OCI-LY1 (cell line): ENCODE data around the gene ROPN1L.

Experiments used
- EZH2 ChIP-seq: fragments of 200-600 bp; sonication (generic), shearing (Covaris generic); IDR thresholded peaks from 2 replicates; pipeline ENCODE4 v1.8.0; 2017; ENCODE audit warnings: borderline replicate concordance, mixed run types, mild to moderate bottlenecking, antibody characterized with exemption, low read length, moderate library complexity, mixed read lengths
- TF ChIP-seq, protein P1 (sequence below): fragments of 200-600 bp; sonication (generic), shearing (Covaris generic); IDR thresholded peaks from 2 replicates; pipeline ENCODE4 v1.5.1; 2017; ENCODE audit warnings: mild to moderate bottlenecking, antibody characterized with exemption, low read length, moderate library complexity, mixed read lengths

DNA sequence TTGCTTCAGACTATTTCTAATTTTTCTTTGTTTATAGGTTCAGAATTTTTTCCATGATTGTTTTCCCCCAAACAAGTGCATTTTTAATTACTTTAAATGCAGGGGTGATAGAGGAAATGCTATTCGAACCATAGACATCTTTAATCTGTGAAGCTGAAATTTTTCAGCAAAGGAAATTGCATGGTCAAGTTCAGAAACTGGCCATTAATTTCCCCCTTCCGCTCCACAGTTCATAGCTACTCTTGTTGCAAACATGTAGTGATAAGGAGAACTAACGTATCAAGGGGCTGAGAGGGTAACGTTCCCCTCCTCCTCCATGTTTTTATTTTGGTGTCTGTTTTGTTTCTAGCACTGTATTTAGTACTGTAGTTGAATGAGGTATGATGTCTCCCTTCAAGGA, 3.4 kb upstream of the ROPN1L start:
- TF ChIP-seq, protein P1, sequence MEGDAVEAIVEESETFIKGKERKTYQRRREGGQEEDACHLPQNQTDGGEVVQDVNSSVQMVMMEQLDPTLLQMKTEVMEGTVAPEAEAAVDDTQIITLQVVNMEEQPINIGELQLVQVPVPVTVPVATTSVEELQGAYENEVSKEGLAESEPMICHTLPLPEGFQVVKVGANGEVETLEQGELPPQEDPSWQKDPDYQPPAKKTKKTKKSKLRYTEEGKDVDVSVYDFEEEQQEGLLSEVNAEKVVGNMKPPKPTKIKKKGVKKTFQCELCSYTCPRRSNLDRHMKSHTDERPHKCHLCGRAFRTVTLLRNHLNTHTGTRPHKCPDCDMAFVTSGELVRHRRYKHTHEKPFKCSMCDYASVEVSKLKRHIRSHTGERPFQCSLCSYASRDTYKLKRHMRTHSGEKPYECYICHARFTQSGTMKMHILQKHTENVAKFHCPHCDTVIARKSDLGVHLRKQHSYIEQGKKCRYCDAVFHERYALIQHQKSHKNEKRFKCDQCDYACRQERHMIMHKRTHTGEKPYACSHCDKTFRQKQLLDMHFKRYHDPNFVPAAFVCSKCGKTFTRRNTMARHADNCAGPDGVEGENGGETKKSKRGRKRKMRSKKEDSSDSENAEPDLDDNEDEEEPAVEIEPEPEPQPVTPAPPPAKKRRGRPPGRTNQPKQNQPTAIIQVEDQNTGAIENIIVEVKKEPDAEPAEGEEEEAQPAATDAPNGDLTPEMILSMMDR, result no peak
- no peak for TF ChIP-seq EZH2
